ENCODE results near the gene ARHGAP40.
A peak's percentile ranks its signal among the peaks of the same experiment; 100 is the strongest.

Gene ARHGAP40

GRCh38 chr20:38626921-38627659 is 25.5 kb downstream of the ARHGAP40 start:
- H3K4me1 ChIP-seq (ENCODE audit: control insufficient read depth, insufficient read depth, low read length), result no peaks in the 10 kb centered on the region
- POLR2A ChIA-PET, result no interaction called here
- H3K36me3 ChIP-seq (ENCODE audit: control insufficient read depth in 2 of 2, insufficient read depth in 1 of 2, low read length in 2 of 2), result no peaks in the 10 kb centered on the region
- H3K27ac ChIP-seq (ENCODE audit: extremely low read depth, low read depth, low read length), result no peak overlapping the region
- H3K4me3 ChIP-seq (ENCODE audit: low read depth, low read length), result no peak overlapping the region
- CTCF ChIA-PET, result interaction anchor here (0.6 kb wide), 1 partner anchor 124 kb away, joined by 3 read pairs; no protein-coding TSS in a partner anchor
- no peaks in the 10 kb centered on the region for H3K9me3 ChIP-seq (ENCODE audit: control insufficient read depth, insufficient read depth, low read depth, low read length)
- TF ChIP-seq ZSCAN4 (tag by site-specific recombination; IDR thresholded peaks at IDR 0.05), result peak; percentile 66
- TF ChIP-seq EGR2 (tag by site-specific recombination; IDR thresholded peaks at IDR 0.05; ENCODE audit: low read depth), result peak; percentile 88
- TF ChIP-seq ZFHX2 (tag by site-specific recombination; conservative IDR thresholded peaks at IDR 0.05), result peak; percentile 75
- no peak for TF ChIP-seq ZNF701 (tag by site-specific recombination; IDR thresholded peaks at IDR 0.05)

- H3K4me3 ChIP-seq (ENCODE audit: low read depth, low read length), result no peak overlapping the region
- POLR2A ChIA-PET, result no interaction called here
- no peak overlapping the region for H3K27ac ChIP-seq (ENCODE audit: extremely low read depth, low read depth, low read length)
- H3K4me1 ChIP-seq (ENCODE audit: control insufficient read depth, insufficient read depth, low read length), result no peaks in the 10 kb centered on the region
- H3K36me3 ChIP-seq (ENCODE audit: control insufficient read depth in 2 of 2, insufficient read depth in 1 of 2, low read length in 2 of 2), result no peaks in the 10 kb centered on the region
- TF ChIP-seq TSHZ1 (tag by site-specific recombination; IDR thresholded peaks at IDR 0.05; ENCODE audit: borderline replicate concordance), result no peak
- no peak for TF ChIP-seq ZNF488 (tag by site-specific recombination; IDR thresholded peaks at IDR 0.05)
- 0 out of 2 replicates have a peak, but pooled peaks have one; percentile 23 for TF ChIP-seq ZNF518A (tag by site-specific recombination; conservative IDR thresholded peaks at IDR 0.05; ENCODE audit: low read depth)
- CTCF ChIA-PET, result interaction anchor here (0.7 to 1.6 kb wide), 4 partner anchors 14 to 29 kb away, joined by 3 to 6 read pairs (median 4); no protein-coding TSS in a partner anchor
- no peaks in the 10 kb centered on the region for H3K9me3 ChIP-seq (ENCODE audit: control insufficient read depth, insufficient read depth, low read depth, low read length)
These were observed 27.2 kb downstream of the ARHGAP40 start for GRCh38 chr20:38628580-38629470.
